ENCODE data around the gene ZFX.

The ZFX gene

GRCh38 chrX:24146283-24146949 lies 3.1 kb upstream of the ZFX start:
- TF ChIP-seq CTCF (IDR thresholded peaks at IDR 0.05; ENCODE audit: control insufficient read depth, extremely low read depth, insufficient read depth) = no peak
- DNase-seq (ENCODE audit: low read depth) = no peak
- H3K4me3 ChIP-seq (ENCODE audit: low read depth, low read length) = no peak overlapping the region

DNA sequence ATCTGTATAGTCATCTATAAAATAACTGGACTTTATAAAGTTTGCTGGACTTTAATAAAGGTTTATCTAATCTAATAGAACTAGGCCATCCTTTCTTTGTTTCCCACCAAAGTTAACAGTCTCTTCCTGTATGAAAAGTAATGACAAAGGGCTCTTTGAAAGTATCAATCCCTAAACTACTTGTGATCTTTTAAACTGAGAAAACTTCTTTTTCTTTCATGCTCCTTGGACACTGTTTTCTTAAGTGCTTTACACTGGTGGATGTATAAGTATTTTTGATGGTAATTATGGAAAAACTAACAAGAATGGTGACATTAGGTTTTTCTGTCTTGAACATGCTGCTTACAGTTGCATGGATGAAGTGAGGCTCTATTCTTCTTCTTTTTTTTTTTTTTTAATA lies 2.4 kb upstream of the ZFX start:
- TF ChIP-seq CTCF (IDR thresholded peaks at IDR 0.05; ENCODE audit: control insufficient read depth, extremely low read depth, insufficient read depth) = no peak
- DNase-seq (ENCODE audit: low read depth) = no peak
- H3K4me3 ChIP-seq (ENCODE audit: low read depth, low read length) = no peak overlapping the region

GRCh38 chrX:24148121-24148520 lies 1.4 kb upstream of the ZFX start:
- 0 out of 2 replicates have a peak overlapping the region, but pooled peaks have one; percentile 54 for H3K4me3 ChIP-seq (ENCODE audit: low read depth, low read length)
- no peak for DNase-seq (ENCODE audit: low read depth)
- TF ChIP-seq CTCF (IDR thresholded peaks at IDR 0.05; ENCODE audit: control insufficient read depth, extremely low read depth, insufficient read depth) = no peak

DNA sequence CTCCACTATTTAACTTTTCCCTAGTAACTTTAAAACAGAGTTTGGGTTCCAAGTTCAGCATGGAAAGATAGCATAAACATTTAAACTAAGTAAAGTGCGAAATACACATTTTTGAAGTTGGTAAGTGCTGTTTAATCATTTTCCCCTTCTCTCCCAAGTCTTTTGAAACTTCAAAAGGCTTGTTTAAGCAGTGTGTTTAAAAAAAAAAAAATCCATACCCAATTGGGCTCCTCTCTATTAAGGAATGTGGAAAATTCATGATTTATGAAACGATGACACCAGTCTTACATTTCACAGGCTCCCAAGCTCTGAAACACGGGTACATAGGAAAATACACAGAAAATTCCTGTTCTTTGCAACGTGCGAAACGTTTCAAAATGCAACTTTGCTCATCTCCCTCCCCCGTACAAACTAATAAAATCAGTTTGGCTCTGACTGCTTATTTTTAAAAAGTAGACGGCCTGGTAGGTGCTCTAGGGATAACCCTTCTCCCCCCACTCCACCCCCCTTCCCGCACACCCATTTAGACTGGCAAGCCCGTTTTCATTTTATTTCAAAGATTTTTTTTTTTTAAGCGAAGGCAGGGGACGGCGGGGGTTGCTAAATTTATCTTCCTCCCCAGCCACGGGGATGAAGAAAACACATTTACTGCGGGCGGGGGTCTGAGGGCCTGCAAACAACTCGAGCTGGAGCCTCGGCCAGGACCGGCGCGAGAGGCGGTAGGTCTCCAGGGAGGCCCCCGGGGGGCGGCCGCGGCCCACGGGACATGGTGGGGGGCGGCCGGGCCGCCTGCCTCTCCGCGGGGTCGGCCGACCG lies 786 bp upstream of the ZFX start:
- no peak for DNase-seq (ENCODE audit: low read depth)
- TF ChIP-seq CTCF (IDR thresholded peaks at IDR 0.05; ENCODE audit: control insufficient read depth, extremely low read depth, insufficient read depth) = no peak

DNA sequence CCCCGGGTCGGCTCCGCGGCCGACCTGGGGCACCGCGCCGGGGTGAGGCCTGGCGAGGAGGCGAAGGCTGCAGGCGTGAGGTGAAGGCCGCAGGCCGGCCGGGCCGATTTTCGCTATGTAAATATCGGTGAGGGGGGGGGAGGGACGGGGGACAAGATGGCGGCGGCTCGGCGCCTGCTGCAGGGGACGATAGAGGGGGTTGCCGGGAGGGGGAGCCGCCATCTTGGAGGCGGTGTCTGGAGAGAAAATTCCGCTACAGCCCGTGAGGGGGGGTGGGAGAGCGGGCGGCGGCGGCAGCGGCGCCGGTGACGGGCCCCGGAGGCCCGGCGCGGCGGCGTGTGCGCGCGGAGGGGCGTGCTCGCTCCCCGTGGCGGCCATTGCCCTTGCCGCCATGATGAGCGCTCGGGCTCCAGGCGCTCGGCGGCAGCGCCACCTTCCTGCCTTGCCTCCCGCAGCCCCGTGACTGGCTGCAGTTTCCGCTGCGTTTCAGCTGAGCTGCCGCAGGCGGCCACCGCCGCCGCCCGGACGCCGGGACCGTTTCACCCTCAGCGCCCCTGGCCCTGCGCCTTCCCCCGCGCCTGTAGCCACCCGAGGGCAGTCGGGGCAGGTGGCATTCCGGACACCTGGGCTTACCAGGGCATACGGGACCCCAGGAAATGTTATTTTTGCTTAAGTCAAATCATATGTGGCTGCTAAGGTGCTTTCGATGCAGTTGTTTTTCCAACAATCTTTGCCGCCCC lies 692 bp downstream of the ZFX start:
- H3K4me3 ChIP-seq (ENCODE audit: low read depth, low read length) = peak overlapping the region; percentile 76
- peak; percentile 38 for TF ChIP-seq CTCF (IDR thresholded peaks at IDR 0.05; ENCODE audit: control insufficient read depth, extremely low read depth, insufficient read depth)
- DNase-seq (ENCODE audit: low read depth) = peak; percentile 53

More for the DNA sequence above, 786 bp upstream of the ZFX start:
- peak overlapping the region; percentile 54 for H3K4me3 ChIP-seq (ENCODE audit: low read depth, low read length)

DNA sequence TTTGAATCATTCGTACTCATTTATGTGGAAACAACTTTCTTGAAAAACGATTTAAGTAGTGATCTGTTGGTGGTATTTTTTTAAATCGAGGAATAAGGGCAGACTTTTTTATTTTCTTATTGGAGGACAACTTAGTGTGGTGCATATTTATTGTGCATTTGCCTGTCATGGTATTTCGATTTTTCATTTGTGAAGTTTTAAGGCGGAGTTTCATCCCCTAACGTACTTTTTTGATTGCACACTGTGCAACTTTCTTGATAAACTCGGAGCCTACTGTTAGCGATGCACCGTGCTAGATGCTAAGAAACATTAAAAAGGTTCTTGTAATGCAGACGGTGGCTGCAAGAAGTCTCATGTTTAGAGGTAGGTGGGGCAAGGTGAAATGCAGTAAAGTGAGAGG lies 1.4 kb downstream of the ZFX start:
- DNase-seq (ENCODE audit: low read depth) = no peak
- no peak for TF ChIP-seq CTCF (IDR thresholded peaks at IDR 0.05; ENCODE audit: control insufficient read depth, extremely low read depth, insufficient read depth)
- H3K4me3 ChIP-seq (ENCODE audit: low read depth, low read length) = peak overlapping the region; percentile 76
